HG03103 (cell line): ENCODE results near the gene DDIAS.
"Not testable (repeated sequence)": the region's sequence is repeated elsewhere in the genome, so short reads cannot be mapped to it uniquely, and the experiment has no call there.

Experiments
- ATAC-seq: cut with Tn5 transposase; IDR thresholded peaks from one replicate; pipeline ENCODE4 v1.9.1; 2021; ENCODE audit warnings: low read depth; ENCODE audit not compliant: unreplicated experiment

Gene DDIAS

GRCh38 chr11:82901165-82901921, at the start of gene DDIAS:
DDIAS (plus strand) TSS chr11:82901736; CDS start chr11:82914739, 13,003 bp downstream.
- ATAC-seq: peak; percentile 61

- ATAC-seq: no peak
Observed at GRCh38 chr11:82854242-82854641, 47.3 kb upstream of the DDIAS start.

GRCh38 chr11:82854916-82855315, 46.6 kb upstream of the DDIAS start:
- not testable (repeated sequence) for ATAC-seq

GRCh38 chr11:82855616-82856015, 45.9 kb upstream of the DDIAS start:
- ATAC-seq: no peak

GRCh38 chr11:82857145-82857544, 44.4 kb upstream of the DDIAS start:
- ATAC-seq: no peak

GRCh38 chr11:82858133-82858532, 43.4 kb upstream of the DDIAS start:
- no peak for ATAC-seq

GRCh38 chr11:82858556-82859091, 42.9 kb upstream of the DDIAS start:
- ATAC-seq: no peak

- no peak for ATAC-seq
Observed at GRCh38 chr11:82859750-82860149, 41.8 kb upstream of the DDIAS start.

GRCh38 chr11:82862379-82862778, 39.2 kb upstream of the DDIAS start:
- no peak for ATAC-seq

GRCh38 chr11:82863209-82863608, 38.3 kb upstream of the DDIAS start:
- ATAC-seq: no peak

GRCh38 chr11:82864268-82864667, 37.3 kb upstream of the DDIAS start:
- no peak for ATAC-seq

- ATAC-seq: no peak
Observed at GRCh38 chr11:82865841-82866240, 35.7 kb upstream of the DDIAS start.

- no peak for ATAC-seq
Observed at GRCh38 chr11:82867495-82868082, 33.9 kb upstream of the DDIAS start.

GRCh38 chr11:82869657-82870056, 31.9 kb upstream of the DDIAS start:
- ATAC-seq: no peak

GRCh38 chr11:82871646-82872045, 29.9 kb upstream of the DDIAS start:
- no peak for ATAC-seq

- no peak for ATAC-seq
Observed at GRCh38 chr11:82872377-82873150, 29.0 kb upstream of the DDIAS start.

- ATAC-seq: no peak
Observed at GRCh38 chr11:82873919-82874333, 27.6 kb upstream of the DDIAS start.

GRCh38 chr11:82874646-82875523, 26.7 kb upstream of the DDIAS start:
- no peak for ATAC-seq

GRCh38 chr11:82883853-82884252, 17.7 kb upstream of the DDIAS start:
- no peak for ATAC-seq
